GM18498 (cell line): ENCODE data around the gene UNK.
"Not testable (repeated sequence)": the region's sequence is repeated elsewhere in the genome, so short reads cannot be mapped to it uniquely, and the experiment has no call there.

Experiments used
- ATAC-seq: cut with Tn5 transposase; IDR thresholded peaks from one replicate; pipeline ENCODE4 v1.9.1; 2021; ENCODE audit warnings: mild to moderate bottlenecking, moderate library complexity; ENCODE audit not compliant: unreplicated experiment

The UNK gene

GRCh38 chr17:75754378-75755204 is 30.0 kb upstream of the UNK start:
- no peak for ATAC-seq

GRCh38 chr17:75755205-75755901 is 29.3 kb upstream of the UNK start:
- ATAC-seq: no peak

- no peak for ATAC-seq
Measured at GRCh38 chr17:75755990-75756389, 28.6 kb upstream of the UNK start.

GRCh38 chr17:75756451-75757085 is 28.0 kb upstream of the UNK start:
- ATAC-seq: no peak

GRCh38 chr17:75757086-75757681 is 27.4 kb upstream of the UNK start:
- ATAC-seq: no peak

- ATAC-seq: no peak
Measured at GRCh38 chr17:75758131-75758905, 26.3 kb upstream of the UNK start.

- no peak for ATAC-seq
Measured at GRCh38 chr17:75759457-75759856, 25.1 kb upstream of the UNK start.

GRCh38 chr17:75759978-75760640 is 24.5 kb upstream of the UNK start:
- not testable (repeated sequence) for ATAC-seq

GRCh38 chr17:75762513-75763268 is 21.9 kb upstream of the UNK start:
- ATAC-seq: no peak

GRCh38 chr17:75763269-75763607 is 21.4 kb upstream of the UNK start:
- ATAC-seq: no peak

- no peak for ATAC-seq
Measured at GRCh38 chr17:75763613-75764416, 20.8 kb upstream of the UNK start.

GRCh38 chr17:75764417-75764710 is 20.2 kb upstream of the UNK start:
- ATAC-seq: no peak

GRCh38 chr17:75764711-75765421 is 19.7 kb upstream of the UNK start, which contains the start of gene GALK1:
Gene GALK1, minus strand, starts transcription at chr17:75765192. Its CDS starts 56 bp downstream, at chr17:75765136.
- peak; percentile 74 for ATAC-seq

- no peak for ATAC-seq
Measured at GRCh38 chr17:75765981-75766380, 18.6 kb upstream of the UNK start.

- ATAC-seq: no peak
Measured at GRCh38 chr17:75767881-75768280, 16.7 kb upstream of the UNK start.

GRCh38 chr17:75769536-75769935 is 15.1 kb upstream of the UNK start:
- no peak for ATAC-seq

- ATAC-seq: no peak
Measured at GRCh38 chr17:75771334-75772281, 13.0 kb upstream of the UNK start.
